Measurements from ENCODE around the gene KLHL29. TPM values are rescaled to one million over a fixed set of nuclear protein-coding genes. Genes with fewer than 3 reads are reported as not detected.

Gene KLHL29
- total RNA-seq, 1 experiment from 2014 or later = 16.7 TPM

DNA sequence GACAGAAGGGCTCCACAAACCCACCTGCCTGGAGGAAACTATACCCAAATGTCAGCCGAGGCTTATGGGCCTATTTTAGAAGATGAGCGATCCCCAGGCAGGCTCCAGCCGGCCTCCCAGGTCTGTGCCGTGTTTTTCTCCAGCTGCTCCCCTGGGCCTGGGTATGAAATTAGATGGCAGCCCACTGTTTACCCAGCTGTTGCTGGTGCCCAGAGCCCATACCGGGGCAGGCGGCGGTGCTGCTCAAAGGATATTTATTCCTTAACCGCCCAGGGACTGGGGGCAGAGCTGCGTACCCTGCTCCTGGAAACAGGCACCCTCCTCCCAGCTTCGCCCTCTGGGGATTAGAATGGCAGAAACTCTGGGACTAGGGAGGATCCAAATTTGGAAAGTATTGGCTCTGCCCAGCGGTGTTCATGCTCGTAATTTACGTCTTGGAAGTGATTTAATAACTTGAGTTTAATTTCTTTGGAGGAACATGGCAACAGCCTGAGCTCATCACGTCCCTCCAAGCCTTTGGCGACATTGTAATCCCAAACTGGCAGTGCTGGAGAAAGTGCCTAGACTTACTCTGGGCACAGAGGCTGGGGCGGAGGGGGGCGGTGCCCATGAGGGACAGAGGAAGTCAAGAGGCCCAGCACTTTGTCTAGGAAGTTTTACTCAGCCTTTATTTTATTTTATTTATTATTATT, 199.2 kb downstream of the KLHL29 start:
- Histone ChIP-seq H3K27me3 (ENCODE audit: insufficient read depth, low read length) (no peaks in the 10 kb centered on the region), H3K9me2 (ENCODE audit: insufficient read depth) (no peaks in the 10 kb centered on the region), H3K4me2 (ENCODE audit: low read length) (no peak overlapping the region), H3K9me3 (ENCODE audit: control insufficient read depth in 1 of 2, insufficient read depth in 1 of 2, low read depth in 1 of 2, low read length in 2 of 2) (no peaks in the 10 kb centered on the region), H3K4me3 (replicated peaks in 1 of 2; ENCODE audit: low read depth in 1 of 2, low read length in 2 of 2) (no peak overlapping the region), H3K27ac (ENCODE audit: low read depth, low read length) (no peak overlapping the region), H2AFZ (ENCODE audit: low read depth, low read length, poor library complexity, severe bottlenecking) (no peak overlapping the region), H3K9ac (ENCODE audit: low read length) (no peak overlapping the region), H4K20me1 (ENCODE audit: insufficient read depth) (no peaks in the 10 kb centered on the region), H3K36me3 (ENCODE audit: control insufficient read depth in 1 of 2, insufficient read depth in 2 of 2, low read length in 2 of 2) (no peaks in the 10 kb centered on the region), H3K4me1 (ENCODE audit: control insufficient read depth in 1 of 2, insufficient read depth in 2 of 2, low read length in 2 of 2) (no peaks in the 10 kb centered on the region), H3K79me2 (ENCODE audit: insufficient read depth, low read length) (no peaks in the 10 kb centered on the region)
- ATAC-seq (no peak), DNase-seq (ENCODE audit: low read depth, low spot score) (no peak)
- ChIA-PET POLR2A (no interaction called here), RAD21 (ENCODE audit: low non-redundant PET in 1 of 2, low total read pairs in 2 of 2, uncharacterized antibody in 2 of 2, unreplicated experiment in 2 of 2) (no interaction called here), CTCF (no interaction called here)
- intact Hi-C loops (cut with micrococcal nuclease) = no loop called here
- TF ChIP-seq POLR2AphosphoS5 (IDR thresholded peaks at IDR 0.05; ENCODE audit: low read depth, low read length) (no peak), EZH2 (IDR thresholded peaks at IDR 0.05) (no peak), ELF1 (IDR thresholded peaks at IDR 0.05; ENCODE audit: borderline replicate concordance, low read depth) (no peak), SIN3A (IDR thresholded peaks at IDR 0.05; ENCODE audit: low read depth) (no peak), CEBPB (IDR thresholded peaks at IDR 0.05; ENCODE audit: low read depth) (no peak), EZH2phosphoT487 (IDR thresholded peaks at IDR 0.05; ENCODE audit: borderline replicate concordance) (no peak), YY1 (IDR thresholded peaks at IDR 0.05; ENCODE audit: extremely low read depth, insufficient replicate concordance, low read depth, low read length) (no peak)
- TF ChIP-seq, protein P1, sequence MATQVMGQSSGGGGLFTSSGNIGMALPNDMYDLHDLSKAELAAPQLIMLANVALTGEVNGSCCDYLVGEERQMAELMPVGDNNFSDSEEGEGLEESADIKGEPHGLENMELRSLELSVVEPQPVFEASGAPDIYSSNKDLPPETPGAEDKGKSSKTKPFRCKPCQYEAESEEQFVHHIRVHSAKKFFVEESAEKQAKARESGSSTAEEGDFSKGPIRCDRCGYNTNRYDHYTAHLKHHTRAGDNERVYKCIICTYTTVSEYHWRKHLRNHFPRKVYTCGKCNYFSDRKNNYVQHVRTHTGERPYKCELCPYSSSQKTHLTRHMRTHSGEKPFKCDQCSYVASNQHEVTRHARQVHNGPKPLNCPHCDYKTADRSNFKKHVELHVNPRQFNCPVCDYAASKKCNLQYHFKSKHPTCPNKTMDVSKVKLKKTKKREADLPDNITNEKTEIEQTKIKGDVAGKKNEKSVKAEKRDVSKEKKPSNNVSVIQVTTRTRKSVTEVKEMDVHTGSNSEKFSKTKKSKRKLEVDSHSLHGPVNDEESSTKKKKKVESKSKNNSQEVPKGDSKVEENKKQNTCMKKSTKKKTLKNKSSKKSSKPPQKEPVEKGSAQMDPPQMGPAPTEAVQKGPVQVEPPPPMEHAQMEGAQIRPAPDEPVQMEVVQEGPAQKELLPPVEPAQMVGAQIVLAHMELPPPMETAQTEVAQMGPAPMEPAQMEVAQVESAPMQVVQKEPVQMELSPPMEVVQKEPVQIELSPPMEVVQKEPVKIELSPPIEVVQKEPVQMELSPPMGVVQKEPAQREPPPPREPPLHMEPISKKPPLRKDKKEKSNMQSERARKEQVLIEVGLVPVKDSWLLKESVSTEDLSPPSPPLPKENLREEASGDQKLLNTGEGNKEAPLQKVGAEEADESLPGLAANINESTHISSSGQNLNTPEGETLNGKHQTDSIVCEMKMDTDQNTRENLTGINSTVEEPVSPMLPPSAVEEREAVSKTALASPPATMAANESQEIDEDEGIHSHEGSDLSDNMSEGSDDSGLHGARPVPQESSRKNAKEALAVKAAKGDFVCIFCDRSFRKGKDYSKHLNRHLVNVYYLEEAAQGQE (IDR thresholded peaks at IDR 0.05; ENCODE audit: low read depth) = no peak
- TF ChIP-seq, protein P2, sequence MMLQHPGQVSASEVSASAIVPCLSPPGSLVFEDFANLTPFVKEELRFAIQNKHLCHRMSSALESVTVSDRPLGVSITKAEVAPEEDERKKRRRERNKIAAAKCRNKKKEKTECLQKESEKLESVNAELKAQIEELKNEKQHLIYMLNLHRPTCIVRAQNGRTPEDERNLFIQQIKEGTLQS (IDR thresholded peaks at IDR 0.05) = no peak
- no TSS peak for BruUV-seq (replicated peaks)
